Measurements from ENCODE around the gene KIF2C.
"Not testable (repeated sequence)": the region's sequence is repeated elsewhere in the genome, so short reads cannot be mapped to it uniquely, and the experiment has no call there.

KIF2C gene

DNA sequence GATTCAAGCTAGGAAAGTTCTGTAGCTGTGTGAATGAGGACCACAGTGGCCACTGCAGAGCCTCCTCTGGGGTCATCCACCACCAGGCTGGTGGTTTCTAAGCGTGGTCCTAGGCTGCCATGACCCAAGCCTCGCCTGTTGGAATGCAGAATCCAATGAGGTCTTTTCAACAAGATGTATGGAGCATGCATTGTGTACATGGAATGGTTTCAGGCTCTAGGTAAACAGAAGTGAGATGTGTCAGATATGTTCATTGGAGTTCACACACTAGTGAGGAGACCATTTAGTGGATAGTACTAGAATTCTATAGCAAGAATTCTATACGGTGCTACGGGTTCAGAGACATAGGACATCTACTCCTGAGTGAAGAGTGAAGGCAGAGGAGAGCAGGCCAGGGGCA is 19.4 kb upstream of the KIF2C start:
- DNase-seq = no peak

DNA sequence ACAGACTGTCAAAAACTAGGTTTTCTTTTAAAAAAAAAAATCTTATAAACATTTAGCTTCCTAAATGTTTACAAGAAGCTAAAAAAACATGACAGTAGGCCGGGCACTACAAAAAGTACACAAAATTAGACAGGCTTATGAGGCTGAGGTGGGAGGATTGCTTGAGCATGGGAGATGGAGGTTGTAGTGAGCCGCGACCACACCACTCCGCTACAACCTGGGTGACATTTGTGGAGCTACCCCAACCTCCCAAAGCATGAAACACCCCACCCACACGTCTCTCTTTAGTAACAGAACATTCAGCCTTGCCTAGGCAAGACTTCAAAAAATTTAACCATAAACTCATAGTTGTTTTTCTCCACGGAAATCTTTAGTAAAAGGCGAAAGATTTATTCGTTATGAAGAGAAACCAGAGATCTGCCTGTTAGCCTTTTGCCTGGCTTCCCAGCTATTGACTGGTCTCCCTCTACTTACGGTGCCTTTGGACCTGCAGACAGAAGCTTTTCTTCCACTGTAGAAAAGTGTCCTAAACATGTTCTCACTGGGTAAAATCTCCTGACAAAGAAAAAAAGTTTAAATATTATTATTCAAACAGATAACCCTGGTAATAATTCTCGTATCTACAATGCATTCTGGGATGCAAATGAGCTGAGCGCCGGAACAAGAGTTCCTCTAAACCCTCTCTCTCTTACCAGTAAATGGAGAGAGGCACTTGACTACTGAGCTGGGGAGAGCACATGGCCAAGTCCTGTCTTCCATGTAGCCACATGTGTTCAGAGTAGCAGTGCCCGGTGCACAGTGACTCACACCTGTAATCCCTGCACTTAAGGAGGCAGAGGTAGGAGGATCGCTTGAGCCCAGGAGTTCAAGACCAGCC is 17.9 kb upstream of the KIF2C start:
- DNase-seq = peak; percentile 58

DNA sequence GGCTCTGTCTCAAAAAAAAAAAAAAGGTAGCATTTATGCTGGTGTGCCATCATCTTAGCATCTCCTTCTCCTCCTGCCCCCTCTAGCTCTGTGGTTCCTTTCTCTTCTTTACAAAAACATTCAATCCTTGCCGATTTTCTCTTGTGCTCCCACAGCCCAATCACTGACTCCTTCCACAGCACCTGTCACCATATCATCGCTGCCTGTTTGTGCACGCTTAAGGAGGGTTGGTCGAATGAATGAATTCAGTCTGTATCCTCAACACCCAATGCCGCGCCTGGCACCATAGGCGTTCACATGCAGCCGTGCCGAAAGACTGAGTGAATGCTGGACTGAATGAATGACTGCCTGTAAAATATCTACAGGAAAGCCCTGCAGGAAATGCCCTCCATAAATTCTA is 16.6 kb upstream of the KIF2C start:
- no peak for DNase-seq

DNA sequence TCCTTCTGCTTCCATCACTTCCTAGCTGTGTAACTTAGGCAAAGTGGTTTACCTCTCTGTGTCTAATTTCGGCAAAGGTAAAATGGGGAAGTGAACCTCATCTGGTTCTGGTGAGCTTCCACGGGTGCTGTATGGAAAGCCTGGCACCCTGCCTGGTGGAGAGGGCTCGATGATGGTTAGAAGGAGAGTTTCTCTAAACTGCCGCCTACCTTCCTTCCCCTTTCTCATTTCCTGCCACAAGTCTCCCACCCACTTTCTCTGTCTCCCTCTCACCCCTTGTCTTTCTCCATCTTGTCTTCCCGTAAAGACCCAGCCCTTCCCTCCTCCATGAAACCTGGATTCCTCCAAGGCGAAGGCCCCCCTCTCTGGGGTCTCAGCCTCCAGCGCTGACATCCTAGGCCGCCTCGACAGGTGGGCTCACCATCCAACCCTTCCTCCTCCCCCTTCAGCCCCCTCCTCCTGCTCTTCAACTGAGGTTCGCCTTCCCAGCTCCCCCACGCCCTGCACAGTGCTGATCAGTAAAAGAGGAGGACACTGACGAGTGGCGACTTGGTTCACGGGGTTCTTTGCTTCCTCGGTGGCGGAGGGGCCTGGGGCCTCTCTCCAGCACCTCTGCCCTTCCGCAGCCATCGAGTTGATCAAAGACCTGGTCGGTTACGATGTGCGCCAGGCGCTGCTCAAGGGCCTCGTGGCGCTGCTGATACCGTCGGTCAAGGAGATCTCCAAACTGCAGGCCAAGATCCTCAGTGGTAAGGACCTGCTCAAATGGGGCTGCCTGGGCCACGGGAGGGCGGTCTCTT is 15.9 kb upstream of the KIF2C start:
- DNase-seq = peak; percentile 40

DNA sequence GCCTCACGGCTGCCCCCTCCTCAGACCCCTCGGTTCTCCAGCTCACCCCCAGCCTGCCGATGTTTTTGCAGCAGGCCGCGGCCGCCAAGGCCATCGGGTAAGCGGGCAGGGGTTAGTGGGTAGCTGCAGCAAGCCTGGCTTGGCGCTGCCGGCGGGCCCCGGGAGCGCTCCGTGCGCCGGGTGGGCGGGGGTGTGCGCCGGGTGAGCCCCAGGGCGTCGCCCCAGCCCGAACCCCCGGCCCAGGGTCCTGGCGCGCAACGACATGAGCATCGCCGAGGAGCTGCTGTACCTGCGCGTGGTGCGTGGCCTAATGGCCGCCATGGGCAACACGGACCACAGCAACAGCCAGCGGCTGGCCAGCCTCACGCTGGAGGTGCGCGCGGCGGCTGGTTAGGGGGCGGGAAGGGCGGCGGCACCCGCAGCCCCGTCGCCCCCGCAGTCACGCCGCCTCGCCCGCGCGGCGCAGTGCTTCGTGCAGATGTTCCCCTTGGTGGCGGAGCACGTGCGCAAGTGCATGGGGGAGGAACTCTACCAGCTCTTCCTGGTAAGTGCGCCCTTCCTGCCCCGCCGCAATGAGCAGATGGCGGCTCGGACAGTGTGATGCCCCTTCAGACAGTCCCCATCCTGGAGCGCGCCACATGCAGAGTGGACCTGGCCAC is 15.2 kb upstream of the KIF2C start:
- DNase-seq = peak; percentile 35

DNA sequence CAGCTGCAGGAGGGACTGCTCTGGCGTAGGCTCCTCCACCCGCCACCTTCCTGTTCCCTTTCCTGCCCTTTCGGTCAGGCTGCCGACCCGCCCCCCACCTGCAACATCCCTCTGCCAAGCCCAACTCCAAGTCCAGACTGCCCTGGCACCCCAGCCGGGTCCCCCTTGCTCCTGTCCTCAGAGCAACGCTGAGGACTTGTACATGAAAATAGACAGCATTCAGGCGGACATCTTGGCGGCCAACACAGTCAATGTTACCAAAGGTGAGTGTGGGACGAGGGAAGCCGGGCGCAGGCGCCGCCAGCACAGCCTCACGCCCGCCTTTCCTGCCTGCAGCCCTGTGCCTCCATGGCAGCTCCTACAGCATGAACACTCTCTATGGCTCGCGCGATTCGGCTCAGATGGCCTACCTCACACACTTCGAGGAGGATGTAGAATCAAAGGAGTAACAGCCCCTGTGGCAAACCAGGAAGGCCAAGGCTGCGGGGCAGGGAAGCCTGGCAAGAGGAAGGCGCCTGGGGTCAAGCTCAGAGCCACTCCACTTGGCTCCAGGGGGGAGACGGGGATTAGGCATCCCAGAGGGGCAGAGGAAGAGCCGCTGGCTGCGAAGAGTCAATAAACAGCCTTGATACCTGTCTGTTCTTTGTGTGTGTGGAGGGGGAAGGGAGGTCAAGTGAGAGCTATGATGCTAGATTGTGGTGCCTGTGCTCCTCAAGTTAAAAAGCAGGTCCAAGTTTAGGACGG is 14.5 kb upstream of the KIF2C start:
- no peak for DNase-seq

DNA sequence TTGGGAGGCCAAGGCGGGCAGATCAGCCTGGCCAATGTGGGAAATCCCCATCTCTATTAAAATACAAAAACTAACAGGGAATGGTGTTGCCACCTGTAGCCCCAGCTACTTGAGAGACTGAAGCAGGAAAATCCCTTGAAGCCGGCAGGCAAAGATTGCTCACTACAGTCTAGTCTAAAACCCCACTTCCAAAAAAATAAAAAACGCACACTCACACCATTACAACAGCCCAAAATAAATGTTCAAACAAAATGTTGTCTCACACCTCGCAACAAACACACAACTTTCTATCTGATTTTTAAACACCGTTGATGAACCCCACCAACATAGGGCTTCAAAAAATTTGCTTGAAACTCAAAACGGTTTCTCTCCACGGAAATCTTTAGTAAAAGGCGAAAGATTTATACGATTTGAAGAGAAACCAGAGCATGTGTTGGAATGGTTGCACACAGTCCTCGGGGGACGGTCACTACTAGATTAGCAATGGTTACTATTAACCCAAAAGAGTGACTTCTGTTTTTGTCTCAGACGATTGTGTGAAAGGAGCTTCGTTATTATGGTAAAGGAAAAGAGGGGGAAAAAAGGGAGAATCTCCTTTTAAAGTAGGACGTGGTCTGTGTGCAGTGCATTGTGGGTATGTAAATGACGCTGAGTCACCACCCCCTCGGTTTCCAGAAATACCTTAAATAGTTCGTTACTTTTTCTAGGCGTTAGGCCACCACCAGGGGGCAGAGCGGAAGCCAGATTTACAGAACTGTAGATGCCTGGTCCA is 8.7 kb upstream of the KIF2C start, which contains the start of gene RNU5D-1:
Gene RNU5D-1 (minus strand): TSS at position 430 of the 772 bp plus-strand sequence.
- DNase-seq = peak; percentile 96

DNA sequence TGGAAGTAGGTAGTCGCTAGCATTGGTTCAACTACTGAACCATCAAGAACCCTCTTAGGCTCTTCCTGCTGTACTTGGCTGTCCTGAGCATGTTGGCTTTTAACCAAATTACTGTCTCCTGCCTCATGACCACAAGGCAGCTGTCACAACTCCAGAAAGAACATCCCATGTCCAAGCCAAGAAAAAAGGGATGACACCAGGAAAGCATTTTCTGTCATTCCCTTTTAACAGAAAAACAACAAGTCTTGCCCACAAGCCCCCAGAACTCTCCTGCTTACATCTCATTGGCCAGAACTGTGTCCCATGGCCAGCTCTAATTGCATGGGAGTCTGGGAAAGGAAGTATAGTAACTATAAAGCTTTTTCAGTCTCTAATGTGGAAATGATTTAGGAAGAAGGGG is 6.3 kb upstream of the KIF2C start:
- no peak for DNase-seq

DNA sequence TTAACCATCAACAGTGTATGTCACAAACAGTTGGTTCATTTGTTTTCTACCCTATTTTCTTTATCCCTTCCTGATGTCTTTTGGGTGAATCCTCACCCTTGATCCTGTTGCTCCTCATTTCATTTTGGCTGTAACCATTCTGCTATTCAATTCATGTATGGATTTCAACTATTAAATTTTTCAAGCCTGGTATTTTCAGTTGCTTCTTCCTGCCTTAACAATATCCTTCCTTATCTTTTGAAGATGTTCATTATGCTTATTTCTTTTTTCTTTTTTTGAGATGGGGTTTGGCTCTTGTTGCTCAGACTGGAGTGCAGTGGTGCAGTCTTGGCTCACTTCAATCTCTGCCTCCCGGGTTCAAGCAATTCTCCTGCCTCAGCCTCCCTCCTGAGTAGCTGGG is 5.9 kb upstream of the KIF2C start:
- DNase-seq = no peak

DNA sequence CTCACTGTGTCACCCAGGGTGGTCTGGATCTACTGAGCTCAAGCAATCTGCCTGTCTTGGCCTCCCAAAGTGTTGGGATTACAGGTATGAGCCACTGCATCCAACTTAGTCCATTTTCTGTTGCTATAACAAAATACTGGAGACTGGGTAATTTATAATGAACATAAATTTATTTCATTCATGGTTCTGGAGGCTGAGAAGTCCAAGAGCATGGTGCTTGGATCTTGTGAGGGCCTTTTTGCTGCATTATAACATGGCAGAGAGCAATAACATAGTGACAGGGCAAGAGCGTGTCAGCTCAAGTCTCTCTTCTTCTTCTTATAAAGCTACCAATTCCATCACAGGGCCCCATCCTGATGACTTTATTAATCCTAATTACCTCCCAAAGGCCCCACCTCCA is 3.6 kb upstream of the KIF2C start:
- no peak for DNase-seq

DNA sequence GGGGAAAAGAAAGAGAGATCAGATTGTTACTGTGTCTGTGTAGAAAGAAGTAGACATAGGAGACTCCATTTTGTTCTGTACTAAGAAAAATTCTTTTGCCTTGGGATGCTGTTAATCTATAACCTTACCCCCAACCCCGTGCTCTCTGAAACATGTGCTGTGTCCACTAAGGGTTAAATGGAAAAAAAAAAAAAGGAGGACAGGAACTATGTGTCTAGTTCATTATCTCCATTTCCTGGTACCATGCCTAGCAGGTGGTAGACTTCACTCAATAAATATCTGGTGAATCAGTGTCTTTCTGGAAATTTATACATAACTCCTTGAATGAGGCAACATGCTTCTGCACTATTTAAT is 707 bp upstream of the KIF2C start:
- not testable (repeated sequence) for DNase-seq

DNA sequence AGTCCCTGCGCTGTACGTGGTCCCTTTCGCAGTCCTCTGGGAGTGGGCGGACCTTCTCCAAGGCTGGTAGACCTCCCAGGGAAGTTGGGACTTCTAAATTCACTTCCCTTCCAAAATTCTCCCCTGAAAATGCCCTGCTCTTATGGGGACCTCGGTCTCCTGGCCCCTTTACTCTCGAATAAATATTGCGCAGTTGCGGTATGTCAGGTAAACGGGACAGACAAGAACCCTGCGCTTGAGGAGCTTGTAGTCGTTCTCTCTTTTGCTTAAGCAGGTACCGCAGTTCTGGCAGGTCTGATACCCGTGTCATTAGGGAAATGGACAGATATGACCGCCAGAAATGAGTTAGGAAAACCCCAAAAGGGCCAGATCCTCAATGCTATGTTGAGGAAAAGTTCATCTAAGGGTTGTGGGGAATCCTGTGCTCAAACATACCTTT is 561 bp downstream of the KIF2C start:
- no peak for DNase-seq

DNA sequence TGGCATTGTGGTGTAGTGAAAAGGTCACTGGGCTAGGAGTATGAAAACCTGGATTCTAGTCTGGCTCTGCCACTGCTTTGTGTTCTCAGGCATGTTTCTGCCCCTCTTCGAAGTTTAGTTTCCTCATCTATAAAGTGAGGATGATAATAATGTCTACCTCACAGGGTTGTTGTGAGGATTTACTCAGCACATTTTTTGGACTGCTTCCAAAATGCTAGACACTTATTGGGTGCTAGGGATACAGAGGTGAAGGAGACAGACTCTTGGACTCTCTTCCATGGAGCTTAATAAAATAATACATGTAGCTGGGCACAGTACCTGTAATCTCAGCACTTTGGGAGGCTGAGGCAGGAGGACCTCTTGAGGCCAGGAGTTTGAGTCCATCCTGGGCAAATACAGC is 3.6 kb downstream of the KIF2C start:
- no peak for DNase-seq

DNA sequence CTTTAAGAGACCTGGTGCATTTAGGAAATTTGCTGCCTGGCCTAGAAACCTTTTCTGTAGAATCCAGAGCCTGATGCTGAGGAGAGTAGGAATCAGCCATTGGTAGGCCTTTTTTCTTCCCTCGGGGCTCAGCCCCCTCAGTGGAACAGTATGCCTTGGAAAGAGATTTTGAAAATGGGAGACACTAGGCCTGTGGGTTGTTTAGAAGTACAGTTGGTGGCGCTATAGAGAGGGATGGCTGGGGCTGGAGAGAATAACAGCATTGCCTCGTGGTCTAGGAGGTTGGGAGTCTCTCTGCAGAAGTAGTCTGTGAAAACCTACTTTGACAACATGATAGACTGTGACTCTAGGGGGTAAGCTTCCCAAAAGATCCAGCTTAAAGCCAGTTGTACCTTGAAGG is 8.2 kb downstream of the KIF2C start:
- DNase-seq = no peak

DNA sequence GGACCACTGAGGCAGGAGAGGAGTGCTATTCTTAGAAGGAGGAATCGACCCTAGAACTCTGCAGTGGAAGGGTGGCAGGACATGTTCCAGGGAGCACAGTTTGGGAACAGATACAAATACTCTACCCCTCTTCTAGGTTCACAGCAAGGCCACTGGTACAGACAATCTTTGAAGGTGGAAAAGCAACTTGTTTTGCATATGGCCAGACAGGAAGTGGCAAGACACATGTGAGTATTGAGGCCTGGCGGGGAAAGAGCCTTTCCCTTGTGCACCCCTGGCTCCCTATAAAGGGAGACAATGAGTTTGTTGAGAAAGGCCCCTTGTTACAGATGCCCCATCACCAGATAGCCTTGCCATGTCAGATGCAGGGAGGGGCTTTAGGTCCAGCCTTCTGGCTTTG is 17.8 kb downstream of the KIF2C start:
- DNase-seq = no peak

DNA sequence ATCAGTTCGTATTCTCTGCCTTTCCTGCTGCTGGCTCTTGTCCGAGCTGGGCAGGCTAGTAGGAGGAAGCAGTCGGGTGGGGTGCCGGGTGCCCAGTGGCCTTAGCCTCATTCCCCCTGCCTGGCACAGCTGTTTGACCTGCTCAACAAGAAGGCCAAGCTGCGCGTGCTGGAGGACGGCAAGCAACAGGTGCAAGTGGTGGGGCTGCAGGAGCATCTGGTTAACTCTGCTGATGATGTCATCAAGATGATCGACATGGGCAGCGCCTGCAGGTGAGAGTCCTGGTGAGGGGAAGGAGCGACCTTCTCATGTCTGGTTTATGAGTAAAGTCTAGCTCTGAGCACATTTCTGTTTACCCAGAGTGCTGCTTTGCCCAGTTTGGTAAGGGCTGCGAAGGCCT is 19.4 kb downstream of the KIF2C start:
- no peak for DNase-seq

DNA sequence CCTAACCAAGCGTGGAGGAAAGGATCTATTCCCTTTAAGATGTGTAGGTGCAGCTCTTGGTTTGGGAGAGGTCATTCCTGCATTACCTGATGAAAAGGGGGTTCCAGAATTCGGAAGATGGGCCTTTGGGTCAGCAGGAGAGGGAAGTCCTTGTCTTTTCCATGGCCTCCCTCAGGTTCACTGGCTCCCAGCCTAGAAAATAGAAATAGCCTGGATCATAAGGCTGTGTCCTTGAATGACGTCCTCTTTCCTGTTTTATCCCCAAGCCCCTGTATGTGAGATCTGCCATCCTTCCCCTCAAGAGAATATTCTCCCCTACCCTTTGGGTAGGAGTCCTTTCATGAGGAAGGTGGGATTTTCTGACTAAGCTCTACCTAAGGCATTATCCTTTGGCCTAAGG is 21.2 kb downstream of the KIF2C start:
- DNase-seq = no peak

DNA sequence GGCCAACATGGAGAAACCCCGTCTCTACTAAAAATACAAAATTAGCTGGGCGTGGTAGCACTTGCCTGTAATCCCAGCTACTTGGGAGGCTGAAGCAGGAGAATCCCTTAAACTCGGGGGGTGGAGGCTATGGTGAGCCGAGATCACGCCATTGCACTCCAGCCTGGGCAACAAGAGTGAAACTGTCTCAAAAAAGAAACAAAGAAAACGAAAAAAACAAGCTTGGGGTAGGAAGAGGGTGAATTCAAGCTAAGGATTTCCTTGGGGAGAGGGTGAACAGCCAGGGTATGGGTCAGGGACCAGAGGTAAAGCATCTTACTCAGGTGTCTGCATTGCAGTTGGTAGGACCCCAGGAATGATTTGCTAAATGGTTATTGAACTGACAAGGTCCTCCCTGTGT is 26.8 kb downstream of the KIF2C start:
- DNase-seq = not testable (repeated sequence)

DNA sequence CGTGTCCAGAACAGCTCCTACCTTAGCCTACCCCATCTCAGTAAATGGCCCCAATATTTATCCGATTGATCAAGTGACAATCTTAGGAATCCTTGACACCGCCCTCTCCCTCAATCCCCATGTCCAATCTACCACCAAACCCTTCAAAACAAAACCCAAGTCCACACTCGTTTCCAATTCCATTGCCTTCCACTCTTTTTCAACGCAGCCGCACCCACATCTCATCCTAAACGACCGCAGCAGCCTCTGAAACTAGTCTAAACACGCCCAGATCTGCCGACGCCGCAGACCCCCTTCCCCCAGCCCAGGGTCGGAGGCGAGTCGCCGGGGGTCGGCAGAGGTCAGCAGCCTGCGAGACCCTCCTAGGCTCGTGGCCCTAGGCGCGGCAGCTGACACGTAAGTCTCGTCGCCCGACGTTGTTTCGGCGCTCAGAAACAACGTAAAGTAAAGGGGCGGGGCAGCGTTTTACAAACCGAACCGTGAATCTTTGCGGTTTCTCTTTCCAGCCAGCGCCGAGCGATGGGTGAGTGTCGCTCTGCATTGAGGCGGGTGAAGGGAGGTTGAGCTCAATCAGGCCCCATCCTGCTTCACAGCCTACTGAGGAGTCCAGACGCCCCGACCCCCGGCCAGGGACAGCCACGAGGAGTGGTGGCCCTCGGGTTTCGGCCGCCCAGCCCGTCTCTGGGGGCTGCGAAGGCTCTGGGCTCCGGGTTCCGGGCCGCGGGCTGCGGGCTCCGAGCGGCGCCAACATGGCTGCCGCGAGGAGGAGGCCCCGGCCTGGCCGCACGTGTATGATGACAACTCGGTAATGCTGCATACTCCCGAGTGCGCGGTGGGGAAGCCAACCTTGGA is 35.7 kb downstream of the KIF2C start, which contains the start of gene RPS8:
Gene RPS8 (plus strand): TSS at position 463 of the 852 bp plus-strand sequence. CDS start 57 bp downstream, at position 520.
- DNase-seq = peak; percentile 89

DNA sequence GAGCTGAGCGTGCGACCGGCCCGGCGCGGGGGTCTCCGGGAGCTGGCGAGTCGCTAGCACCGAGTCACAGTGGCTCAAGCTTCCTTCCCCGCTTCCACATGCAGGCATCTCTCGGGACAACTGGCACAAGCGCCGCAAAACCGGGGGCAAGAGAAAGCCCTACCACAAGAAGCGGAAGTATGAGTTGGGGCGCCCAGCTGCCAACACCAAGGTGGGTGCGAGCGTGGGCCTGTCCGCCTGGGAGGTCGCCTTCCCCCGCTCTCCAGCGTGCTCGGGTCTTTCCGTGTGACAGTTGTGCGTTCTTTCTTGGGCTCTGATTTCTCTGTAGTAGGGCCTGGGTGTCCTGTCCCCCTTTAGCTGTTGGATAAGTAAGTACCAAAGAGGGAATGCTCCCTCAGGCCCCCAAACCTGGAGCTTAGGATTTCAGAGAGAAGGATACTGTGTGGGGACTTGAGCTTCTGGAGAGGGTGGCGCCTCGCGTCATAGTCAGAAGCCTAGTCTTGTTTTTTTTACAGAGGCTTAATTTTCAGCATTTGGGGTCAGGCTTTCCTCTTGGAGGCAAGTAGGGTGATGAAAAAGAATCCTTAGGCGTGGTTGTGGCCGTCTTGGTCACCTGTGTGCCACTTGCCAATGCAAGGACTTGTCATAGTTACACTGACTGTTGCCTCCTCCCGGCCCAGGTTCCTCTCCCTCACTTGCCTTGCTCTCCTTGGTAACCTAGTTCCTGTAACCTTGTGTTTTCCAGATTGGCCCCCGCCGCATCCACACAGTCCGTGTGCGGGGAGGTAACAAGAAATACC is 36.5 kb downstream of the KIF2C start:
- peak; percentile 61 for DNase-seq

All from activated CD8-positive, alpha-beta memory T cell treated with anti-CD3 and anti-CD28 coated beads, Interleukin-2, amount 50 U/mL, for 4 hours (primary cell).